GM18526 (cell line): Measurements from ENCODE around the gene PRRT2.

ENCODE experiments used
- POLR2A ChIP-seq: IDR thresholded peaks from 3 replicates; pipeline ENCODE4 v1.6.1; 2011; ENCODE audit not compliant: insufficient read length; ENCODE audit errors: extremely low read depth

Gene PRRT2

GRCh38 chr16:29818082-29818481 lies 6.1 kb downstream of the PRRT2 start:
- TF ChIP-seq POLR2A, result no peak

GRCh38 chr16:29819506-29819905 lies 7.5 kb downstream of the PRRT2 start:
- no peak for TF ChIP-seq POLR2A

GRCh38 chr16:29820271-29820701 lies 8.3 kb downstream of the PRRT2 start, which contains the start of gene MVP:
TSS of gene MVP (plus strand) at chr16:29820462. CDS start at chr16:29830550, 10,088 bp downstream.
- peak; percentile 62 for TF ChIP-seq POLR2A

GRCh38 chr16:29820730-29821642 lies 9.0 kb downstream of the PRRT2 start:
- peak; percentile 67 for TF ChIP-seq POLR2A

GRCh38 chr16:29821643-29822115 lies 9.7 kb downstream of the PRRT2 start:
- TF ChIP-seq POLR2A, result no peak

- no peak for TF ChIP-seq POLR2A
Observed at GRCh38 chr16:29824589-29825144, 12.7 kb downstream of the PRRT2 start.

GRCh38 chr16:29825145-29826044 lies 13.4 kb downstream of the PRRT2 start:
- no peak for TF ChIP-seq POLR2A

- TF ChIP-seq POLR2A, result no peak
Observed at GRCh38 chr16:29826342-29826695, 14.3 kb downstream of the PRRT2 start.

GRCh38 chr16:29830774-29831173 lies 18.8 kb downstream of the PRRT2 start:
- no peak for TF ChIP-seq POLR2A

GRCh38 chr16:29831490-29831889 lies 19.5 kb downstream of the PRRT2 start:
- TF ChIP-seq POLR2A, result no peak

- TF ChIP-seq POLR2A, result no peak
Observed at GRCh38 chr16:29834079-29834478, 22.1 kb downstream of the PRRT2 start.

- TF ChIP-seq POLR2A, result no peak
Observed at GRCh38 chr16:29835926-29836325, 23.9 kb downstream of the PRRT2 start.

GRCh38 chr16:29836623-29837022 lies 24.6 kb downstream of the PRRT2 start:
- TF ChIP-seq POLR2A, result no peak

- no peak for TF ChIP-seq POLR2A
Observed at GRCh38 chr16:29837841-29838240, 25.8 kb downstream of the PRRT2 start.

GRCh38 chr16:29839822-29840221 lies 27.8 kb downstream of the PRRT2 start:
- no peak for TF ChIP-seq POLR2A
